Stimulated activated CD8-positive, alpha-beta memory T cell treated with anti-CD3 and anti-CD28 coated beads, Interleukin-2, amount 100 ng/mL, for 48 hours (primary cell): ENCODE results near the gene CGB7.

Experiments used
- DNase-seq, 2 donors: peaks; one replicate each; pipeline ENCODE4 v3.0.0-alpha.2; 2020; ENCODE audit warnings: low read depth in 2 of 2

CGB7 gene

DNA sequence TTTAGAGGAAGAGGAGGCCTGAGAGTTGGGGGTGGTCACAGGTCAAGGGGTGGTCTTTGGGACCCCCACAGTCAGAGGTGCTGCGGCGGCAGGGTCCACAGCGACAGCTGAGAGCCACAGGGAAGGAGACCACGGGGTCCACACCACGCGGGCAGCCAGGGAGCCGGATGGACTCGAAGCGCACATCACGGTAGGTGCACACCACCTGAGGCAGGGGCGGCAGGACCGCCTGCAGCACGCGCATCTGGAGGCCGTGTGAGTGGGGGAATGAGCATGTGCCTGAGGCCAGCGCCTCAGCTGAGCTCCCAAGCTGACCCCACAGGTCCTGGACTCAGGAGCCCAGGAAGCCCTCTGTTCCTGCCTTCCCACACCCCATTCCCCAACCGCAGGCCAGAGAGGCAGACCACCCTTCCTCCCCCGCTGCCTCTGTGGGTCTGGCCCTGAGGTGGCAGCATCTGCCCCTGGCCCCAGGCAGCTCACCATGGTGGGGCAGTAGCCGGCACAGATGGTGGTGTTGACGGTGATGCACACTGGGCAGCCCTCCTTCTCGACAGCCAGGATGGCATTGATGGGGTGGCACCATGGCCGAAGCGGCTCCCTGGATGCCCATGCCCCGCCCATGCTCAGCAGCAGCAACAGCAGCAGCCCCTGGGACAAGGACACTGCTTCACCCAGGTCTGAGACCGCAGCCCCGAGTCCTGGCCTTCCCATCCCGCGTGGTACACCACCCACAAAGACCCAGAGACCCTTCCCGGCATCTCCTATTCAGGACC lies 41.3 kb downstream of the CGB7 start:
- no peak for DNase-seq

DNA sequence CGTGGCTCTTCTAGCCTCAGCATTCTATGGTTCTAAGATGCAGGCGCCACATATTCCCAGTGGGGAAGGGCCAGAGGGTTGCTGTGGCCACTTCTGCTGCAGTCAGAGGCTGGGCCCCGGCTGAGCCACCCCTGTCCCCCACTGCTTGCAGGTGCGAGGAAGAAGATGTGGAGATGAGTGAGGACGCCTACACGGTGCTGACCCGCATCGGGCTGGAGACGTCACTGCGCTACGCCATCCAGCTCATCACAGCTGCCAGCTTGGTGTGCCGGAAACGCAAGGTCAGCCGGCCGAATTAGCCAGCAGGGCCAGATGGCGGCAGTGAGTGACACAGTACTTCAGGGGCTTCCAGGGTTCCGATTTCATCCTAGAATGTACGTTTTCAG lies 42.7 kb downstream of the CGB7 start:
- no peak for DNase-seq

GRCh38 chr19:49014123-49014869 lies 43.3 kb downstream of the CGB7 start:
- no peak for DNase-seq

DNA sequence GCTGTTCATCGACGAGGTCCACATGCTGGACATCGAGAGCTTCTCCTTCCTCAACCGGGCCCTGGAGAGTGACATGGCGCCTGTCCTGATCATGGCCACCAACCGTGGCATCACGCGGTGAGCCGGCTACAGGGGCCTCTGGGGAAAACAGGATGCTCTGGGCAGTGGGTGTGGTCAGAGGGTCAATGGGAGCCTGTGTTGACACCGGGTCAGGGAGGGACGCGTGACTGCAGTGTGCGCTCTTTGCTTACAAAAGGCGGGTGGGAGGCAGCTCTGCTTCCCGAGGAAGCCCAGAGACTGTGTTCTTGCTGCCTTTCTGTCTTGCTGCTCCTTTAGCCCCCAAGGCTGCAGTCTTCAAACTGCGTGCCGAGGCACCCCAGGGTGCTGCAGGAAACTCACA lies 46.4 kb downstream of the CGB7 start:
- no peak for DNase-seq

GRCh38 chr19:49010453-49010852 lies 47.1 kb downstream of the CGB7 start:
- no peak for DNase-seq

- DNase-seq = no peak
Measured at GRCh38 chr19:49009828-49010227, 47.7 kb downstream of the CGB7 start.

- no peak for DNase-seq
Measured at GRCh38 chr19:49006905-49007304, 50.6 kb downstream of the CGB7 start.

- DNase-seq = no peak
Measured at GRCh38 chr19:49004964-49005614, 52.5 kb downstream of the CGB7 start.
